ENCODE results near the gene DEDD2.

DEDD2 gene

DNA sequence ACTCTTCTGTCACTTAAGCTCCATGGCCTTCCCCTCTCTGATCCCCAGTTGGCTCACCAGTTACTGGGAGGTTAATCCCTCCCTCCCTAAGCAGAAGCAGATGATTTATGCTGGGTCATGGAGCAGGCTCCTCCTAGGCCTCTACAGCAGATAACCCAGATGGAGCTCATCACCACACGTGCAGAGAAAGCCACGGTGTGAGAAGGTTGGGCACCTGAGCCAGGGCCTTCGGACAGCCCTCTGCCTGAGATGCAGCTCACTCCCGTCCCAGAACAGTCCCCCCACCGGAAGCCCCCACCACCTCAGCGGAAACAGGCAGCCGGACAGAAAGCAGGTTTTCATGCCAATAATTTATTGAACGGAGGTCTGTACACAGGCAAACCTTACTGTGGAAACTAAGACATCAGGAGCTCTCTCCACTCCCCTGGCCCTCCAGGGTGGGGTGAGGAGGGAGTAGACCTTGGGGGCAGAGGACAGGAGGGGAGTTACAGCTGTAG lies 12.4 kb upstream of the DEDD2 start:
- Histone ChIP-seq H3K9me2 (ENCODE audit: low read depth, low read length) (no peaks in the 10 kb centered on the region), H3K4me3 (ENCODE audit: low read depth, low read length, poor library complexity, severe bottlenecking) (no peak overlapping the region), H3K36me3 (ENCODE audit: insufficient read depth, low read length) (peaks cover 93% of the 10 kb centered on the region), H3K27me3 (ENCODE audit: insufficient read depth, low read length) (no peaks in the 10 kb centered on the region), H3K9ac (ENCODE audit: low read length) (peak overlapping the region; percentile 3; the same call in 1 of the 2 replicates), H2AFZ (ENCODE audit: low read length) (no peak overlapping the region), H3K79me2 (ENCODE audit: insufficient read depth, low read length) (no peaks in the 10 kb centered on the region), H3K4me2 (ENCODE audit: low read length) (no peak overlapping the region), H3F3A (ENCODE audit: insufficient read depth, low read length) (no peaks in the 10 kb centered on the region), H3K27ac (ENCODE audit: low read depth, low read length, poor library complexity, severe bottlenecking) (peak overlapping the region; percentile 23), H4K20me1 (ENCODE audit: insufficient read depth, low read length) (no peaks in the 10 kb centered on the region), H3K4me1 (ENCODE audit: insufficient read depth, low read length, severe bottlenecking) (peaks cover 11% of the 10 kb centered on the region), H3K9me3 (ENCODE audit: low read length) (no peaks in the 10 kb centered on the region)
- TF ChIP-seq, protein P1, sequence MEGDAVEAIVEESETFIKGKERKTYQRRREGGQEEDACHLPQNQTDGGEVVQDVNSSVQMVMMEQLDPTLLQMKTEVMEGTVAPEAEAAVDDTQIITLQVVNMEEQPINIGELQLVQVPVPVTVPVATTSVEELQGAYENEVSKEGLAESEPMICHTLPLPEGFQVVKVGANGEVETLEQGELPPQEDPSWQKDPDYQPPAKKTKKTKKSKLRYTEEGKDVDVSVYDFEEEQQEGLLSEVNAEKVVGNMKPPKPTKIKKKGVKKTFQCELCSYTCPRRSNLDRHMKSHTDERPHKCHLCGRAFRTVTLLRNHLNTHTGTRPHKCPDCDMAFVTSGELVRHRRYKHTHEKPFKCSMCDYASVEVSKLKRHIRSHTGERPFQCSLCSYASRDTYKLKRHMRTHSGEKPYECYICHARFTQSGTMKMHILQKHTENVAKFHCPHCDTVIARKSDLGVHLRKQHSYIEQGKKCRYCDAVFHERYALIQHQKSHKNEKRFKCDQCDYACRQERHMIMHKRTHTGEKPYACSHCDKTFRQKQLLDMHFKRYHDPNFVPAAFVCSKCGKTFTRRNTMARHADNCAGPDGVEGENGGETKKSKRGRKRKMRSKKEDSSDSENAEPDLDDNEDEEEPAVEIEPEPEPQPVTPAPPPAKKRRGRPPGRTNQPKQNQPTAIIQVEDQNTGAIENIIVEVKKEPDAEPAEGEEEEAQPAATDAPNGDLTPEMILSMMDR (IDR thresholded peaks at IDR 0.05; ENCODE audit: low read length) = no peak
- TF ChIP-seq EZH2 (IDR thresholded peaks at IDR 0.05; ENCODE audit: borderline replicate concordance, low read length) = no peak

DNA sequence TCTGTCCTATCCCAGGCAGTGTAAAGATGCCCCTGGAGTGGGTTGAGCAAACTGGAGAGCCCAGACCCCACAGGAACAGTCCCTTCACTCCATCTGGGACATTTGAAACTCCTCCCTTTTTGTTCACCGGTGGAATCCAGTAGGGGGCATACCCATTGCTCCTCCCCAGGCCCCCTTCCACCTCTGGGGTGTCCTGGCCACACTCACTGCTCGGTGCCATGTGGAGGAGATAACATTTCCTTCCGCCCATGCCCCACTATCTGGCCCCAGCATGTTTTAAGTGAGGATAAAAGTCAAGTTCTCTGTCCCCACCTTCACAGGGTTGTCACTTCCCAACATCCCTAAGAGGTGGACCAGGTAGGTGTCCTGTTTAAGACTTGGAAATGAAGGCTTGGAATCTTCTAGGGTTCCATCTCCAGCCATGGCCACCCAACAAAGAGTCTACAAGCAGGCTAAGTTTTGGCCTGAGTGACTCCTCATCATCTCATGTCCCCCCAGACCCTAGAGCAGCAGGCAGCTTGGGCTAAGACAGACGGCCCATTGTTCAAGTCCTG lies 11.9 kb upstream of the DEDD2 start:
- Histone ChIP-seq H3F3A (ENCODE audit: insufficient read depth, low read length) (no peaks in the 10 kb centered on the region), H3K4me2 (ENCODE audit: low read length) (no peak overlapping the region), H3K27me3 (ENCODE audit: insufficient read depth, low read length) (no peaks in the 10 kb centered on the region), H3K27ac (ENCODE audit: low read depth, low read length, poor library complexity, severe bottlenecking) (peak overlapping the region; percentile 23), H3K9me3 (ENCODE audit: low read length) (no peaks in the 10 kb centered on the region), H2AFZ (ENCODE audit: low read length) (no peak overlapping the region), H3K4me3 (ENCODE audit: low read depth, low read length, poor library complexity, severe bottlenecking) (no peak overlapping the region), H3K79me2 (ENCODE audit: insufficient read depth, low read length) (no peaks in the 10 kb centered on the region), H3K9me2 (ENCODE audit: low read depth, low read length) (no peaks in the 10 kb centered on the region), H4K20me1 (ENCODE audit: insufficient read depth, low read length) (no peaks in the 10 kb centered on the region), H3K9ac (ENCODE audit: low read length) (peak overlapping the region; percentile 3; the same call in 1 of the 2 replicates), H3K4me1 (ENCODE audit: insufficient read depth, low read length, severe bottlenecking) (peaks cover 11% of the 10 kb centered on the region), H3K36me3 (ENCODE audit: insufficient read depth, low read length) (peaks cover 93% of the 10 kb centered on the region)
- TF ChIP-seq, protein P1 (IDR thresholded peaks at IDR 0.05; ENCODE audit: low read length) = no peak; the same call in 1 of the 2 replicates
- TF ChIP-seq EZH2 (IDR thresholded peaks at IDR 0.05; ENCODE audit: borderline replicate concordance, low read length) = no peak

DNA sequence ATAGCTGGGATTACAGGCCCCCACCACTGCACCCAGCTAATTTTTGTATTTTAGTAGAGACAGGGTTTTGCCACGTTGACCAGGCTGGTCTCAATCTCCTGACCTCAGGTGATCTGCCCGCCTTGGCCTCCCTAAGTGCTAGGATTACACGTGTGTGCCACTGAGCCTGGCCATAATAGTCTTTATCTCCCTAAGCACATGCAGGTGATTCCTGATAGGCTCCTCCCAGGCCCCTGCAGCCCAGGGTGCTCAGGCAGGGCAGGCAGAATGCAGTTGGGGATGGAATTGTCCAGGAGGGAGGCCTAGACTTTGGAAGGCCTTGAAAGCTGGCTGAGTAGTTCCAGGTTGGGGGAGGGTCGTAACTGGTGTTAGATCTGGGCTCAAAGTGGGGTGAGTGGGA lies 11.2 kb upstream of the DEDD2 start:
- Histone ChIP-seq H3F3A (ENCODE audit: insufficient read depth, low read length) (no peaks in the 10 kb centered on the region), H3K9me2 (ENCODE audit: low read depth, low read length) (no peaks in the 10 kb centered on the region), H3K4me3 (ENCODE audit: low read depth, low read length, poor library complexity, severe bottlenecking) (no peak overlapping the region), H3K27me3 (ENCODE audit: insufficient read depth, low read length) (no peaks in the 10 kb centered on the region), H3K9ac (ENCODE audit: low read length) (no peak overlapping the region), H3K4me2 (ENCODE audit: low read length) (no peak overlapping the region), H3K9me3 (ENCODE audit: low read length) (no peaks in the 10 kb centered on the region), H4K20me1 (ENCODE audit: insufficient read depth, low read length) (no peaks in the 10 kb centered on the region), H3K79me2 (ENCODE audit: insufficient read depth, low read length) (no peaks in the 10 kb centered on the region), H3K4me1 (ENCODE audit: insufficient read depth, low read length, severe bottlenecking) (peaks cover 11% of the 10 kb centered on the region), H3K27ac (ENCODE audit: low read depth, low read length, poor library complexity, severe bottlenecking) (no peak overlapping the region), H2AFZ (ENCODE audit: low read length) (no peak overlapping the region), H3K36me3 (ENCODE audit: insufficient read depth, low read length) (peaks cover 90% of the 10 kb centered on the region)
- no peak for TF ChIP-seq EZH2 (IDR thresholded peaks at IDR 0.05; ENCODE audit: borderline replicate concordance, low read length)
- TF ChIP-seq, protein P1 (IDR thresholded peaks at IDR 0.05; ENCODE audit: low read length) = no peak
